Measurements from ENCODE around the gene POLD1.
A peak's percentile ranks its signal among the peaks of the same experiment; 100 is the strongest.
"Not testable (repeated sequence)": the region's sequence is repeated elsewhere in the genome, so short reads cannot be mapped to it uniquely, and the experiment has no call there.

POLD1 gene

GRCh38 chr19:50433201-50434180 is 49.3 kb downstream of the POLD1 start:
- TF ChIP-seq, protein P1, sequence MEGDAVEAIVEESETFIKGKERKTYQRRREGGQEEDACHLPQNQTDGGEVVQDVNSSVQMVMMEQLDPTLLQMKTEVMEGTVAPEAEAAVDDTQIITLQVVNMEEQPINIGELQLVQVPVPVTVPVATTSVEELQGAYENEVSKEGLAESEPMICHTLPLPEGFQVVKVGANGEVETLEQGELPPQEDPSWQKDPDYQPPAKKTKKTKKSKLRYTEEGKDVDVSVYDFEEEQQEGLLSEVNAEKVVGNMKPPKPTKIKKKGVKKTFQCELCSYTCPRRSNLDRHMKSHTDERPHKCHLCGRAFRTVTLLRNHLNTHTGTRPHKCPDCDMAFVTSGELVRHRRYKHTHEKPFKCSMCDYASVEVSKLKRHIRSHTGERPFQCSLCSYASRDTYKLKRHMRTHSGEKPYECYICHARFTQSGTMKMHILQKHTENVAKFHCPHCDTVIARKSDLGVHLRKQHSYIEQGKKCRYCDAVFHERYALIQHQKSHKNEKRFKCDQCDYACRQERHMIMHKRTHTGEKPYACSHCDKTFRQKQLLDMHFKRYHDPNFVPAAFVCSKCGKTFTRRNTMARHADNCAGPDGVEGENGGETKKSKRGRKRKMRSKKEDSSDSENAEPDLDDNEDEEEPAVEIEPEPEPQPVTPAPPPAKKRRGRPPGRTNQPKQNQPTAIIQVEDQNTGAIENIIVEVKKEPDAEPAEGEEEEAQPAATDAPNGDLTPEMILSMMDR (IDR thresholded peaks at IDR 0.05; ENCODE audit: low read depth, low read length, missing control alignments) = no peak
- H3K4me3 ChIP-seq (ENCODE audit: low read depth, low read length) = peak overlapping the region; percentile 64

DNA sequence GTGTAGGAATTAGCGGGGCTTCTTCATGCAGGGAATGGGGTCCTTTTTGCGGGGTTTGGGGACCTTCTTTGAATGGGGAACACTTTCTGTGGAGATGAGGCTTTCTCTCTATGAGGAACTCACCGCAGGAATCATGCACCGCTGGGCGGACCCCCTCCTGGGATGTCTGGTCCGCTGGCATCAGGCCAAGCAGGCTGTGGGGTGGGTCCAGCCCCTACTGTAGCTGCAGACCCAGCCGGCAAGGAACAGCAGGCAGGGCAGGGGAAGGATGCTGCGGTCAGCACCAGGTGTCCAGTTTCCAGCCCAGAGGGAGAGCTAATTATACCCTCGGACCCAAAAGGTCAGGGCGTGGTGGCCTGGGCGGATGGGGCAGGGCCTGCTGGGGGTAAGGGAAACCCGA is 50.4 kb downstream of the POLD1 start:
- TF ChIP-seq, protein P1 (IDR thresholded peaks at IDR 0.05; ENCODE audit: low read depth, low read length, missing control alignments) = no peak
- no peak for DNase-seq (ENCODE audit: low read depth)
- no peak overlapping the region for H3K4me3 ChIP-seq (ENCODE audit: low read depth, low read length)

More at GRCh38 chr19:50433201-50434180, 49.3 kb downstream of the POLD1 start:
- DNase-seq (ENCODE audit: low read depth) = no peak

DNA sequence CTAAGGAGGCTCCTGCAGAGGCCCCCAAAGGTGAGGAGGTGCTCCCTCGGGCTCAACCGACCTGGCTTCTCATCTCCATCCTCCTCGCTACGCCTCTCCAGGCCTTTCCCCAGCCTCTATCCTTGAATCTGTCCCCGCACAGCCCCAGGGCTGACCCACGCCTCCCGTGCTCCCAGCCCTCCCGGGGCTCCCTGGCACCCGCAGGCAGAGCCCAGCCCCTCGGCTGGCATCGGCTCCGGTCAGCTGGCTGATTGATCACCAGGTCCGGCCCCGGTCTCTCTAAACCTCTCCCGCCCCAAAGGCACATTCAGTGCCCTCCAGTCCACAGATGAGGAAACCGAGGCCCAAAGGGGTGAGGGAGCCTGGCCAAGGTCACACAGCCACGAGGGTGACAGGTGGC is 51.1 kb downstream of the POLD1 start:
- TF ChIP-seq, protein P1 (IDR thresholded peaks at IDR 0.05; ENCODE audit: low read depth, low read length, missing control alignments) = no peak
- no peak for DNase-seq (ENCODE audit: low read depth)
- no peak overlapping the region for H3K4me3 ChIP-seq (ENCODE audit: low read depth, low read length)

GRCh38 chr19:50435627-50436026 is 51.5 kb downstream of the POLD1 start:
- H3K4me3 ChIP-seq (ENCODE audit: low read depth, low read length) = no peak overlapping the region
- TF ChIP-seq, protein P1 (IDR thresholded peaks at IDR 0.05; ENCODE audit: low read depth, low read length, missing control alignments) = no peak
- no peak for DNase-seq (ENCODE audit: low read depth)

DNA sequence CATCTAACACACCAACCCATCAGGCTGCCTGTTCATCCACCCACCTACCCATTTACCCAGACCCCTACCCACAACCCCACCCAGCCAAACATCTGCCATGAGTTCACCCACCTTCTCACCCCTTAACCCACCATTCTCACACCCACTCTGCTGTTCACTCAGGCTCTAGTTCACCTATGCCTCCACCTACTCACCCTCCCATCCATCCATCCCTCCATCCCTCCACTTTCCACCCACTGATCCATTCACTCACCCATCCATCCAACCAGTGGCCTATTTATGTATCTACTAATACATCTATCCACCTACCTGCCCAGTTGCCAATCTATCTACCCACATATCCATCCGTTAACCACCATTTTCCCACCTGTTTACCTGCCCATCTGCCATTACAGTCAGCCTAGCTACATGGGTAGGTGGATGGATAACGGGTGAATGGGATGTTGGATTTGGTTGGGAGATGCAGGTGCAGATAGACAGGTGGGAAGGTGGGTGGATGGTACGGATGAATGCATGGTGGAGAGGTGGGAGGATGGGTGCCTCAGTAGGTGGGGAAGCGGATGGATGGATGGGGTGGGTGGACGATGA is 53.8 kb downstream of the POLD1 start:
- DNase-seq (ENCODE audit: low read depth) = no peak
- H3K4me3 ChIP-seq (ENCODE audit: low read depth, low read length) = no peak overlapping the region
- TF ChIP-seq, protein P1 (IDR thresholded peaks at IDR 0.05; ENCODE audit: low read depth, low read length, missing control alignments) = no peak

- not testable (repeated sequence) for DNase-seq (ENCODE audit: low read depth); H3K4me3 ChIP-seq (ENCODE audit: low read depth, low read length)
These were observed 55.0 kb downstream of the POLD1 start for GRCh38 chr19:50439130-50439529.

- TF ChIP-seq, protein P1 (IDR thresholded peaks at IDR 0.05; ENCODE audit: low read depth, low read length, missing control alignments) = no peak
- DNase-seq (ENCODE audit: low read depth) = no peak
These were observed 59.9 kb downstream of the POLD1 start for GRCh38 chr19:50444059-50444458.

More at GRCh38 chr19:50444059-50444458, 59.9 kb downstream of the POLD1 start:
- no peak overlapping the region for H3K4me3 ChIP-seq (ENCODE audit: low read depth, low read length)
